Measurements from ENCODE around the gene UBXN2A. TPM values are rescaled to one million over a fixed set of nuclear protein-coding genes. Genes with fewer than 3 reads are reported as not detected.

Gene UBXN2A
- total RNA-seq, 4 donors from 2014 or later: 8.5 to 15.0 (median 12.9) TPM

- WGBS, 2 donors: 69 to 77% methylated on average over 1 of the region's 1 CpG
- TF ChIP-seq, protein P1, sequence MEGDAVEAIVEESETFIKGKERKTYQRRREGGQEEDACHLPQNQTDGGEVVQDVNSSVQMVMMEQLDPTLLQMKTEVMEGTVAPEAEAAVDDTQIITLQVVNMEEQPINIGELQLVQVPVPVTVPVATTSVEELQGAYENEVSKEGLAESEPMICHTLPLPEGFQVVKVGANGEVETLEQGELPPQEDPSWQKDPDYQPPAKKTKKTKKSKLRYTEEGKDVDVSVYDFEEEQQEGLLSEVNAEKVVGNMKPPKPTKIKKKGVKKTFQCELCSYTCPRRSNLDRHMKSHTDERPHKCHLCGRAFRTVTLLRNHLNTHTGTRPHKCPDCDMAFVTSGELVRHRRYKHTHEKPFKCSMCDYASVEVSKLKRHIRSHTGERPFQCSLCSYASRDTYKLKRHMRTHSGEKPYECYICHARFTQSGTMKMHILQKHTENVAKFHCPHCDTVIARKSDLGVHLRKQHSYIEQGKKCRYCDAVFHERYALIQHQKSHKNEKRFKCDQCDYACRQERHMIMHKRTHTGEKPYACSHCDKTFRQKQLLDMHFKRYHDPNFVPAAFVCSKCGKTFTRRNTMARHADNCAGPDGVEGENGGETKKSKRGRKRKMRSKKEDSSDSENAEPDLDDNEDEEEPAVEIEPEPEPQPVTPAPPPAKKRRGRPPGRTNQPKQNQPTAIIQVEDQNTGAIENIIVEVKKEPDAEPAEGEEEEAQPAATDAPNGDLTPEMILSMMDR (IDR thresholded peaks at IDR 0.05): no peak
- TF ChIP-seq POLR2A (IDR thresholded peaks at IDR 0.05): no peak
- intact Hi-C loops (cut with DNase I; ENCODE audit: low total_unique reads): loop anchor here (10.0 kb wide), 1 partner anchor 151 kb away; the partner anchor contains the start of gene TP53I3
- no peak overlapping the region for H3K4me3 ChIP-seq (ENCODE audit: low read depth, poor library complexity, severe bottlenecking)
- DNase-seq (ENCODE audit: low spot score in 2 of 2): no peak
These were observed 6.0 kb upstream of the UBXN2A start for GRCh38 chr2:23934259-23934658.

DNA sequence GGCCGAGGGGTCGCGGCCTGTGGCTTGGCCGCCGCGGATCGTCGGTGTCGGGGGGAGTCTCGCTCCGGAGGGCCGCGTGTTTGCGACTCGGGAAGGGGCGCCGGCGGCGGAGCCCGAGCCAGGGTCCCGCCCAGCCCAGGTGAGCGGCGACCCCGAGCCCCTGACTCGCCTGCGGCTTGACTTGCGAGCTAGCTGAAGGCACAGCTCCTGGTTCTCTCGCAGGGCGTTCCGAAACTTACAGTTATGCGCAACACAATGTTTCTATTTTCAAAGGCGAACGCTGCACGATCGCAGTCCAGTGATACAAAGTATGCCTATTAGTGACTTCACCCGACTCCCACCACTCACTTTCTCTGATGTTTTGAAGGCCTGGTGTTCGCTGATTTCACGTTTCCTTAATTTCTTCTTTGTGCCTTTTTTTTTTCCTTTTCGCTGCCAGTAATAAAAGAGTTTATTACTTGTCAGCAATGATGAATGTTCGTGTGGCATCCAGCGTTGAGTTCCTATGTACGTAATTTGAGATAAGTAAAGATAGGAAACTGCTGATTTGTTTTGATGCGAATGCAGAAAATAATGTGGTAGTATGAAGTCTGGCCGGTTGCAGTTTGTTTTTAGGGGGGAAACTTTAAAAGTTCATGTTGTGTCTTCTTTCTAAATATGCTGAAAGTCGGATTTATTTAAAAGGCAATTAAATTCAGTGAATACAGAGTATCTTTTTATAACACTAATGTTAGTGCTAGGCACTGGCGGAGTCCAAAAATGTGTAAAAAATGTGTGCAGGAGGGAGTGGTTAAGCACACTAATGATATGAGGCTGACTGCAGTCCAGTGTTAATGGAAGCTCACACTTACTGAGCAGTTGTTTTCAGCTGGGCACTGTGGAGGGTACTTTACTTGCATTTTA, 706 bp downstream of the UBXN2A start:
- H3K4me3 ChIP-seq (ENCODE audit: low read depth, poor library complexity, severe bottlenecking): peak overlapping the region; percentile 94
- 1% methylated on average over 23 to 46 of the region's 46 CpGs for WGBS, 2 donors
- no peak for TF ChIP-seq POLR2A (IDR thresholded peaks at IDR 0.05)
- TF ChIP-seq, protein P1 (IDR thresholded peaks at IDR 0.05): no peak
- intact Hi-C loops (cut with DNase I; ENCODE audit: low total_unique reads): no loop called here
- peak in 1 of 2 donors; percentile 19 for DNase-seq (ENCODE audit: low spot score in 2 of 2)

- no peak for DNase-seq (ENCODE audit: low spot score in 2 of 2)
- WGBS, 2 donors: 88 to 89% methylated on average over 8 of the region's 8 CpGs
- no peak overlapping the region for H3K4me3 ChIP-seq (ENCODE audit: low read depth, poor library complexity, severe bottlenecking)
- TF ChIP-seq, protein P1 (IDR thresholded peaks at IDR 0.05): no peak
- no peak for TF ChIP-seq POLR2A (IDR thresholded peaks at IDR 0.05)
- intact Hi-C loops (cut with DNase I; ENCODE audit: low total_unique reads): no loop called here
These were observed 1.4 kb downstream of the UBXN2A start for GRCh38 chr2:23941644-23942043.

DNA sequence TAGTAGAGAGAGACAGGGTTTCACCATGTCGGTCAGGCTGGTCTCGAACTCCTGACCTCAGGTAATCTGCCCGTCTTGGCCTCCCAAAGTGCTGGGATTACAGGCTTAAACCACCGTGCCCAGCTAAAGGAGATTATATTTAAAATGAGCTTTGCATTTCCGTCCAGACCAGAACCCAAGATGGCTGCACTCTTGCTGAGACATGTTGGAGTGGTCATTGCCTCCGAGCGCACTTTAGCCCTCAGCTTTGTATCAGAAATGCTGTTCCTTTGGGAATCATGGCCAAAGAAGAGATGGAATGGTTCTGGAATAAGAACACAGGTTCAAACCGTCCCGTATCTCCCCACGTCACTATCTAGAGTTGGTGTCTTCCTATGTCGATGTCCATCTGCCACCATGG, 3.4 kb downstream of the UBXN2A start:
- 97 to 99% methylated on average over 11 of the region's 11 CpGs for WGBS, 2 donors
- intact Hi-C loops (cut with DNase I; ENCODE audit: low total_unique reads): no loop called here
- TF ChIP-seq POLR2A (IDR thresholded peaks at IDR 0.05): no peak
- TF ChIP-seq, protein P1 (IDR thresholded peaks at IDR 0.05): no peak

DNA sequence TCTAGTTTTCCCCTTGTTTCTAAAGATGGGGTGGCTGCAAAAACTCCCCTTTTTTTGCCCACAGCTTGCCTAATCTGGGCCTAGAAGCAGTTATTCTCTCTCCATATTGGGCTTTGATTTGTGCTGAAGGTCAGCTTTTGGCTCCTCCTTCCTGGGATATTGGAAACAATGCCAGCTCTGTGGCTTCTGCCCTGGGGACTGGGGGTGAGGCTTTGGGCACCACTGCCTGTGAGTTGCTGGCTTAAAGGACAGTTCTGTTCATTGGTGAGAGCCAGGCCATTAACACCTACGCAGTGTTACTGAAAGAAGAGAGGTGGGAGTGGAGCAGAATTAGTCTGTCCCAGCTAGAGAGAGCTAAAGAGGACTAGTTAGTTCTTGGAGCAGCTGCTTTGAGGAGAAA, 4.3 kb downstream of the UBXN2A start:
- DNase-seq (ENCODE audit: low spot score in 2 of 2): no peak
- 66 to 68% methylated on average over 1 of the region's 1 CpG for WGBS, 2 donors
- TF ChIP-seq POLR2A (IDR thresholded peaks at IDR 0.05): no peak
- TF ChIP-seq, protein P1 (IDR thresholded peaks at IDR 0.05): no peak

More for the DNA sequence above, 3.4 kb downstream of the UBXN2A start:
- no peak overlapping the region for H3K4me3 ChIP-seq (ENCODE audit: low read depth, poor library complexity, severe bottlenecking)
- DNase-seq (ENCODE audit: low spot score in 2 of 2): no peak

More for the DNA sequence above, 4.3 kb downstream of the UBXN2A start:
- no peak overlapping the region for H3K4me3 ChIP-seq (ENCODE audit: low read depth, poor library complexity, severe bottlenecking)
- intact Hi-C loops (cut with DNase I; ENCODE audit: low total_unique reads): no loop called here
